Measurements from ENCODE around the gene MYH15.
A peak's percentile ranks its signal among the peaks of the same experiment; 100 is the strongest.

The MYH15 gene

DNA sequence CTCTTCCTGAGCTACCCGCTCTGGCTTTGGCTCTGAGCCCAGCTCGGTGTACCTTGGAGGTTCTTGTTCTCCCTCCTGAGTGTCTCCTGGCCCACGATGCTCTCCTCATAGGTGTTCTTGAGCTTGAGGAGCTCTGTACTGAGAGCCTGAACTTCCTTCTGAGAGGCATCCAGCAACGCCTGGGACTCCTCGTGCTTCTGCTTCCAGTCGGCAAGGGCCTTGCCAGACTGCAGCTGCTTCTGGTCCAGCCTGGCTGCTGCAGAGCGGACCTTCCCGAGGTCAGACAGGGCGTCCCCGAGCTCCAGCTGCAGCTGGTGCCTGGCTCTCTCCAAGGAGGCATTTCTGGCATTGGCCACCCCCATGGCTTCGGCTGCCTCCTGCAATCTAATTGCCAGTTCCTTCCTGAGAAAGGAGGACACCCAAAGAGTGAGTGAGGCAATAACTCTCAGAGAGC is 99.8 kb downstream of the MYH15 start:
- no peak for DNase-seq

DNA sequence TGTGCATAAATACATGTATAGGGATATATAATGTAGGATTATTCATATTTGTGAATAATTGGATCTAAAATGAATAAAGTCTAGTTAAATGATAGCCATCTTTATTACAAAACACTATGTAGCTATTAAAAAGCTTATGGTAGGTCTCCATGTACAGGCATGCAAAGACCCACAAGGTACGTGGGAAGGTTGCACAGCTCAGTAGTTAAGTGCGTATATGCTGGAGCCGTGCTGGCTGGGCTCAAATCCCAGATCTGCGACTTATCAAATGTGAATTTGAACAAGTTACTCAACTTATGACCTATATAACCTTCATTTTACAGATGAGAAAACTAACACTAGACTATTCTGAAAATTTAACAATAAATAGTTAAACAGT is 100.6 kb downstream of the MYH15 start:
- DNase-seq = no peak

GRCh38 chr3:108408883-108409799 is 101.3 kb downstream of the MYH15 start:
- no peak for DNase-seq

GRCh38 chr3:108407886-108408285 is 102.5 kb downstream of the MYH15 start:
- DNase-seq = no peak

DNA sequence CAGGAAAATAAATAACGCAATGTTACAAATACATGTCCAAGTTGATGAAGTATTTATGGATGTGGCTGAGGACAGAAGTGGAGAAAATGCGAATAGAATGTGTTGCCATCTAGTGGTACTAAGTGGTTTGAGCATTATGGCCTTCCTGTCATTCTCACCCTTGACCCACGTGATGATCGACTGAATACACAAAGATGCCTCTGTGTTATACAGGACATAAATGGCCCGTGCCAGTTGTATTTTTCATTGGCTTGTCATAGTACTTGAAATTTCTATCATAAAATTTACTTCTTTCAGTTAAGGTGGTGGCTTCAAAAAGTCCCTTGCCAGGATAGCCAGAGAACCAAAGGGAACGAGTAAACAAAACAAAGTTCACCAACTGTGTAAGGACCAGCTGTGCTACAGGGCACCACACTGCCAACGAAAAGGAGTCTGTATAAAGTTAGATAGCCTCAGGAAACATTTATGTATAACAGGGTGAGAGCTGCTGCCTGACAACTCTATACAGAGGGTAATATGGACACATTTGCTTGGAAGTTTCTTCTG is 103.7 kb downstream of the MYH15 start:
- DNase-seq = no peak

- DNase-seq = no peak
Measured at GRCh38 chr3:108406063-108406660, 104.2 kb downstream of the MYH15 start.

DNA sequence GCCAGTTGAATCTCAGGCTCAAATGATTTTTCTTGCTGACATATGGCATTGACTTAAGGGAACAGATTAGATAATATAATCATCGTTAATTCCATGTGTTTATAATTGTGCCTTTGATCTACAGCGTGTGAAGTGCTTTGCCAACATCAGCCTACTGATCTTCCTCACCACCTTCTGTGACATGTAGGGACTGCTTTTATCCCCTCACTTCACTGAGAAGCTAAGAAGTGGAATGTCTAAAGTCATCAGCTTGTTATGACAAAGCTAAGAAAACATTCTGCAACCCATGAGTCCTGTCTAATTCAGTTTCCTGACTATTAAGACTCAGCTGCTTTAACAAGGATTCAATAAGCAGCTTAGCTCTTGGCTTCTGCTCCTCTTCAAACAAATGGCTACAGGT is 106.0 kb downstream of the MYH15 start:
- DNase-seq = no peak

GRCh38 chr3:108403686-108404345 is 106.6 kb downstream of the MYH15 start:
- DNase-seq = no peak

GRCh38 chr3:108403198-108403597 is 107.2 kb downstream of the MYH15 start:
- DNase-seq = no peak

GRCh38 chr3:108401836-108402235 is 108.6 kb downstream of the MYH15 start:
- DNase-seq = no peak

DNA sequence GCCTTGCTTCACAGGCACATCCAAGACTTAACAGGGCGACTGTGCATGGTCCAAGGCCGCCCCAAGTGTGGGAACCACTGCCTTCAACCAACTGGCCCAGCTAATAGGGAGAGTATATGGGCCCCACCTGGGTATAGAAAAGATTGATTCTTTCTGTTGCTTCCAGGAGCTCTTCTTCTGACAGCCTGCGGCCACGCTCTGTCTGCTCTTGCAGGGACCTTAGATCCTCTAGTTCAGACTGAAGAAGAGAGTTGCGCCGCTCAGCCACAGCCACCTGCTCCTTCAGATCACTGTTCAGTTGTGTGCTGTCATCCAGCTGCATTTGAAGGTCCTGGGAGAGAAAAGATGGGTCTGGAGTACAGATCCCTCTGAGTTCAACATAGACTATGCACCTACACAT is 111.9 kb downstream of the MYH15 start:
- DNase-seq = no peak

- no peak for DNase-seq
Measured at GRCh38 chr3:108396336-108396735, 114.1 kb downstream of the MYH15 start.

GRCh38 chr3:108394563-108394962 is 115.8 kb downstream of the MYH15 start:
- no peak for DNase-seq

GRCh38 chr3:108394016-108394415 is 116.4 kb downstream of the MYH15 start:
- no peak for DNase-seq

DNA sequence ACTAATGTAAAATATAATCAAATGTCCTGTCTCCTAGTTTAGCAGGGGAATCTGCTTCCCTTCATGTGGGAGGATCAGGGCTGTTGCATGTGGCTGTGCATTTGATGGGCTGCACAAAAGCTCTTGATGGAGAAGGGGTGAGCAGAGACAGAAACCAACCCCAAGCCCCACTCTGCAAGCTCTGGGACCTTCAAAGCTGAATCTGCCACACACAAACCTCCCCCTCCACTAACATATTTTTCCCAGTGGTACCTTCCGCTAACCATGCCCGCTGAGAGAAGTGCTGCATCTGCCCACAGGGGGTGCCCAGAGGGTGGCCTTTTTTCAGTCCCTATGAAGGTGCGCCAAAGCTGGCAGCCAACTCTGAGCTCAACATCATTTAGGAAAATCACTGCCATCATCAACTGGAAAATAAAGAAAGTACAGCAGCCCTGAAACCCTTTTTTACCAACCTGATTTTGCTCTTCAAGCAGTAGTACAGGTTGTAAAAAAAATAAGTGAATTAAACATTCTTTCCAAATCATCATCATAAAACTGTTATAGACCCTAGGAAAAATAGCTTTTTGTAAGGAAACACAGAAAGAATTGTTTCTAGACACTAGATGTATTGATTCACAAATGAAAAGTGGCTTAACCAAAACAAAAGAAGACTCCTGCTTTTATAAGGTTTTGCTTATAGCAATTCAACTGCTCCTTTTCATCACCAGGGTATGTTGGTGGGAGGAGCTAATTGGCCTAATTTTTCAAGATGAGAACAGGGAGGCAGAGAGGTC is 117.1 kb downstream of the MYH15 start:
- DNase-seq = no peak

GRCh38 chr3:108391917-108392593 is 118.3 kb downstream of the MYH15 start:
- DNase-seq = no peak

GRCh38 chr3:108389372-108389771 is 121.0 kb downstream of the MYH15 start:
- no peak for DNase-seq

DNA sequence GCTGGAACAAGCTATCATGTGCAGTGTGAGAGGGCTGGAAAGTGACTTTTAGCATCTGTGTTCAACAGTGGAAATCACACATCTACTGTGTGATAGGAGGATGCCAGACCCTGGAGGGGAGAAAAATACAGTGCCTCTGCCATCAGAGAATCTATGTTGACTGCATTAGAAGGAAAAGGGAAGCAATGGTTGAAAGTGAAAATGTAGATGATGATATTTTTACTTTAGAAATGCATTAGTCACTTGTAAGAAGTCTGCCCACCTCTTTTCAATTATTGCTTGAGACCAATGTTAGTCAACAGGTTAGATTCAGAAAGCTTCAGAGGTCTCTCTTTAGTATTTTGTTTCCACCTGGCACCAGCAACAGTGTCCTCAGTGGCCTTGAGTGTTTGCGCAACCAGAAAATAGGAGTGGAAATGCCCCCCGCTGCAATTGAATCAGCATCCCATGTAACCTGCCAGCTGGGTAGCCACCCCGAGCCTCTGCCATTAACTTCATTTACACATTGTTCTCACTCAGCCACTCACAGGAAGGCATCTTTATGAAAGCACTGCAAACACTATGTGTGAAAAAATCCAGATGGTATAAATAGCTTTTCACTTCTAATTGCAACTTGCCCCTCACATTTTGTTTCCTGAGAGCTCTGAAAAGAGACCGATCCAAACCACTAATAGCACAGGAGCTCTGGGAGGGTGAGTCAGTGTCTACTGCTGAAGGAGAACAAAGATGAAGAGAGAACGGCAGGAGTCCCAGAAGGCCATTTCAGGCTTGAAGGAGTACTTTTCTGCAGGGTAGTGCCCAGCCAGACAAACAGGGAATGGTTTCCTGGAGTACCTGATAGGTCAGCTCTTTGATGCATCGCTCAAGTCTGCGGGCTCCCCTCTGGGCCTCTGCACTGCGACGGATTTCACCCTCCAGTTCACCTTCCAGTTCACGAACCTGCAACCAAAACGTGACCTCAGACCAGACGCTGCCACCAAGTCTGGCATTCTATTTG is 122.0 kb downstream of the MYH15 start:
- peak; percentile 60 for DNase-seq

GRCh38 chr3:108387063-108387462 is 123.3 kb downstream of the MYH15 start:
- peak; percentile 52 for DNase-seq

GRCh38 chr3:108383306-108383705 is 127.1 kb downstream of the MYH15 start:
- DNase-seq = no peak
